SK-N-MC (cell line): ENCODE data around the gene MACROD2.

ENCODE experiments used
- EZH2 ChIP-seq: fragments of 200-600 bp; sonication (generic); IDR thresholded peaks from one replicate; pipeline ENCODE4 v1.6.1; 2017; ENCODE audit warnings: antibody characterized with exemption
- FOXP2 ChIP-seq: optimal IDR thresholded peaks from 2 replicates; pipeline ENCODE3; 2011; ENCODE audit warnings: mild to moderate bottlenecking, moderate library complexity; ENCODE audit not compliant: insufficient read depth; ENCODE audit errors: extremely low read length, control extremely low read depth
- POLR2AphosphoS5 ChIP-seq: IDR thresholded peaks from 2 replicates; pipeline ENCODE4 v1.6.1; 2012; ENCODE audit warnings: mild to moderate bottlenecking, low read depth, low read length, borderline replicate concordance

DNA sequence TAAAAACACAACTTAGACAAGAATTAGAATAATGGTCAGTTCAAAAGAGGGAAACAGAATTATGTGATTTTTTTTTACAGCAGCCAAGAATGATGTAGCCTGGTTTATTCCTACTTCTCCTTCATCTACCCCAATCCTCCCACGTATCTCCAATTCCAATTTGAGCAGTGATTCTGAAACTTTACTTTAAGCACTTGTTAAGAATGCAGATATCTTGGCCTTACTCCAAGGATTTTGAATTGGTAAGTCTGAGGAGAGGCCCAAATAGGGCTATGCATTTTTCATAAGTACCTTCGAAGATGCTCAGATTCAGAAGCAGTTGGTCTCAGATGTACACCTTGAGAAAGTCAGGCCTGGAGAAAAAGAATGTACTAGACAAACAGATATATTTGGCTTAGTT lies 575.5 kb downstream of the MACROD2 start:
- TF ChIP-seq POLR2AphosphoS5 (no peak), EZH2 (no peak), FOXP2 (no peak)
